NCI-H1930 (cell line): ENCODE measurements around the gene TNFAIP8L2.
A peak's percentile ranks its signal among the peaks of the same experiment; 100 is the strongest.

Experiments used
- DNase-seq, 2 experiments: peaks; one replicate each; lab custom pipeline; 2025; lab: John Stamatoyannopoulos, UW

Gene TNFAIP8L2

DNA sequence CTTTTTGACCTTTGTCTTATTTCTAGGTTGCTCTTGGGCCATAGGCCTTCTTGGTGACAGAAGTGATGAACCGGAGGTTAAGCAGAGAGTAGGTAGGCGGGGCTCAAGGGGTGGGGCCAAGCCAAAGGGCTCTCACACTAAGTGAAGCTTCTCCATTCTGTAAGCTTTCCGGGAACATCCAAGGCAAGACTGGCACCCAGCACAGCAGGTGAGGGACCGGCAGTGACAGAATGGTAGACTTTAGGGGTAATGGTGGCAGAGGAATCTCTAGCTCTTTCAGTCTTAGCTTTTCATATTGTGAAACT is at the start of gene TNFAIP8L2:
TNFAIP8L2 (plus strand) TSS at position 135 of the 305 bp plus-strand sequence. CDS start 2,049 bp downstream, outside the sequence.
- DNase-seq = no peak

DNA sequence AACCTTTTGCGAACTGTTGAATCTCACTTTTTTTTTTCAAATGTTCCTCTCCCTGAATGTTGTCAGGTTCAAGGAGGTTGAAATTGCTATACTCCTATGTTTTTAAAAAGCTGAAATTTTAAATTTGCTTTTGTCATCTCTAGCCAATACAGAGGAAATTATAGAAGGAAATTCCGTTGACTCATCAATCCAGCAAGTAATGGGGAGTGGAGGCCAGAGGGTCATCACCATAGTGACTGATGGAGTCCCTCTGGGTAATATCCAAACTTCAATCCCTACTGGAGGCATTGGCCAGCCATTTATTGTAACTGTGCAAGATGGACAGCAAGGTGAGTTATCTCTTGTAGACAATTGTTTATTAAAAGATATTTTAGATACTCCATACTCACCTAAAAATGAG is 49.6 kb upstream of the TNFAIP8L2 start:
- no peak for DNase-seq

DNA sequence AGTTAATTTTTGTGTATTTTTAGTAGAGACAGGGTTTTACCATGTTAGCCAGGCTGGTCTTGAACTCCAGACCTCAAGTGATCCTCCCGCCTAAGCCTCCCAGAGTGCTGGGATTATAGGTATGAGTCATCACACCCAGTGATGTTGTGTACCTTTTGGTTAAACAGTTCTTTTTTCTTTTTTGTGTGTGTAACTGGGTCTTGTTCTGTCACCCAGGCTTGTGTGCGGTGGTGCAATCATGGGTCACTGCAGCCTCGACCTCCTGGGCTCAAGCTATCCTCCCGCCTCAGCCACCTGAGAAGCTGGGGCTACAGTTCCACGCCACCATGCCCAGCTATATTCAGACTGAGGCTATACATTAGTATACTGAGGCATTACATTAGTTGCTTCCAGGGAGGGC is 48.1 kb upstream of the TNFAIP8L2 start:
- DNase-seq = no peak

DNA sequence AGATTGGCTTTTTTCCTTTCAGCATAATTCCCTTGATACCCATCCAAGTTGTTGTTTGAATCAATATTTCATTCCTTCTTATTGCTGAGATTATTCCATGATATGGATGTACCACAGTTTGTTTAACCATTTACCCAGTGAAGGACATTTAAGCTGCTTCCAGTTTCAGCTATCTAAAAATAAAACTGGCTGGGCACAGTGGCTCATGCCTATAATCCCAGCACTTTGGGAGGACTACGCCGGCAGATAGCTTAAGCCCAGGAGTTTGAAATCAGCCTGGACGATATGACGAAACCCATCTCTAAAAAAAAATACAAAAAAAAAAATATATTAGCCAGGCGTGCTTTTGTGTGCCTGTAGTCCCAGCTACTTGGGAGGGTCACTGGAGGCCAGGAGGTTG is 42.6 kb upstream of the TNFAIP8L2 start:
- no peak for DNase-seq

DNA sequence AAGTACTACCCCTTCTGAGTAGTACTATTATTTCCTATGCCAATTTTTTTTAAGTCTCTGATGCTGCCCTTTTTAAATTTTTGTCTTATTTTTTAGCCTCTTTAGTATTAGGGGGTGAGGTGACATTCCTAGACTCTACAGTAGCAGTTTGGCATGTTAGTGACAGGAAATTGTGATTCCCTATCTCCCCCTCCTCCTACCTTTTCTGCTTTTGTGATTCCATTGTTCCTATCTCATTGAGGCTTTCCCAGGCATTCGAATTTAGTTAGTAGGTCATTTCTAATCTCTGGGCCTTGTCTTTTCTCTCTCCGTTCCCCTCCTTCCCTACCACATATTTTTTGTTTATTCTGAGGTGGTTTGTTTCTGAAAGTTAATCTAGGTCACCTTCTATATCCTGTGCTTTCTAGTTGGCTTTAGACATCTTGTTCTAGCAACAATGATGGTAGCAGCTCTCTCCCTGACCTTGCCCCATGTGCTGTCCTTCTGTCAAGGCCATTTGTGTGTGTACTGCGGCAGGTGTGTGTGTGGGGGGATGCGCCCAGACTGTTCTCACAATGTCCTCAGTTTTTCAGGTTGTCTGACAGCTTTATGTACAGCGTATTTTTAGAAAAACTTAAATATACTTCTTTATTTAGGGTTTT is 31.6 kb upstream of the TNFAIP8L2 start:
- DNase-seq = no peak

DNA sequence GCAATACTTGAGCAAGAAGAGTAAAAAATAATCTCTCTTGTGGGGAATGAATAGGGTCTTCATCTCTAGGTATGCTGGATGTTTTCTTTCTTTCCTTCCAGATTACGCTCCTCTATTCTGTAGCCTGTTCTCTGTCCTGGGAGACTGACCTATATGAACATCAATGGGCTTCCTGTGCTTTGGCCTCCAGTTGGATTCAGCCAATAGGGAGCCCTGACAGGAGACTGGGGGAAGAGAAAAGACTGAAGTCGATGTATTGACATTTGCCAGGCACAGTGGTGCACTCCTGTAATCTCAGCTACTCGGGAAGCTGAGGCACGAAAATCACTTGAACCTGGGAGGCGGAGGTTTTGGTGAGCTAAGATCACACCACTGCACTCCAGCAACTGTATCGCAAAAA is 27.6 kb upstream of the TNFAIP8L2 start:
- DNase-seq = no peak

DNA sequence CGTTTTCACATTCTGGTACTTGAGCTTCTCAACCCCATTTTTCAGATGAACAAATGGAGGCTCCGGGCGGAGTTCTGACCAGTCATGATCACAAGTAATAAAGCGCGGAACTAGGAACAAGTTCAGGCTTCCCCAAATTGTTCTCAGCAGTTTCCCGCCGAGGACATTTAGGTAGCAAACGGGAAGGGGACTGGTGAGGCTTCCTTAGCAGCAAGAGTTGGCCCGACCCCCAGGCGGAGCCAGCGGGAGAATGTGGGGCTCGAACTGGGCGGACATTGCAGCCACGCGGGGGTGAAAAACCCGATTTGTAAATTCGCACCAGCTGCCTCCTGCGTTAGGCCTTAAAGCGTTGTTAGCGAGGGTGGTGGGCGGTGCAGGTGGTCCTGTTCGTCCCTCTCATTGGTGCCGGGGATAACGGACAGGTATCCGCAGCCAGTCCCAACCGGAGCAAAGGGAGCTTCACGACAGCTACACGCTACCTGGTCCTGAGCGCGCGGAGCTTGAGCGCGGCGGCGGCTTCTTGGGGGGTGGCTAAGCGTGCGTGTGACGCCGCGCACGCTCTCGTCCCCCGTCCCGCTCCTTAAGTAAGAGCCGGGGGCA is 25.4 kb upstream of the TNFAIP8L2 start:
- peak; percentile 87 to 88 for DNase-seq

DNA sequence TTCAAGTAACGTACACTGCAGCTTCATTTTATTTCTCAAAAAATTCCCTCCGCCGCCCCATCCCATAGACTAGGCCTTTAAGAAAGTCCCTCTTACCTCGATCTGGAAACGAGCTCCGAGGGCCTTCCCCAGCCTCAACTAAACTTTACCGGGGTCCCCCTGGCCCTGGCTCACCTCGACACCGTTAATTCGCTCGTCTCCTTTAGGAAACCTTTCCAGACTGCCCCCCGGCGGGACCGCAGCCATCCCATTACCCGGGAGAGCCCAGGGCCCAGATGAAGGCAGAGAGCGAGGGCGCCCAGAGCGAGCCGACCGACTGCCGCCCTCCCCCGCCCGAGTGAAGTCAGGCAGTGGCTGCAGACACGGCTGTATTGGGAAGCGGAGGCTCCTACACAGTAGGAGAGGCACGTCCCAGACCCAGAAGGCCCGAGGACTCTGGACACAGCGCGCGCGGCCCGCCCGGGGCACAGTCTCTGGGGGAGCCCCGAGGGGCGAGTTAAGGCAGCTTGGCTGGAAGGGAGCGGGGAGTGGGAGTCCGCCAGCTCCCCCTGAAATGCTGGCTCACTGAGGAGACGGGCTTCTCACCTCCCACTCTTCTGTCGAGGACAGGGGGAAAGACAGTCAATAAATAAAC is 24.6 kb upstream of the TNFAIP8L2 start:
- DNase-seq = no peak

DNA sequence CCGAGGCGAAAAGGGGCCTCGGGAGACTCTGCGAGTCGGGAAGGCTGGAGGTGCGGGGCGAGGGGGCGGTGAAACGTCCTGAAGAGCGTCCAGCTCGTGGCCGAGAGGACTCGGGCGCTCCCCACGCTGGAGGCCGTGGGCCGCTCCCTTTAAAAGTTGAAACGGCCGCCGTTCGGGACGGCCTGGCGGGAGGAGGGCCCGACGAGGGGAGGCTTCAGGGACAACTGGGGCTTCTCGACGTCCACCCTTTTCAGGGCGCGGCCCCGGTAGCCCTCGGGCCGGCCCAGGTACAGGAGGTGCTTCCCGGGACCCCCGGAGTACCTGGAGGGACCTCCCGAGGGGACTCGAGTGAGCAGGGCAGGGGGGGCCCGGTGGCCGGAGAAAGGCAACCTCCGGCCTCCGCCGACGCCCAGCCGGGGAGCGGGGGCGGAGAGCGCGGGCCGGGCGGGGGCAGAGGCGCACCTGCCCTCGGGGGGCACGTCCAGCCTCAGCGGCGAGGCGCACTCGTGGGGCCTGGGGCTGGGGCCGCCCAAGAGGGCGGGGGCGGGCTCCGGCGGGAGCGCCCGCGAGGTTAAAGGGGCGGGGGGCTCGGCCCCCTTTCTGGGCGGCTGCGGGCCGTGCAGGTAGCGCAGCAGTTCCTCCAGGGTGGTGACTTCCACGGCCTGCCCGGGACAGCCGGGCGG is 24.0 kb upstream of the TNFAIP8L2 start:
- DNase-seq = no peak

DNA sequence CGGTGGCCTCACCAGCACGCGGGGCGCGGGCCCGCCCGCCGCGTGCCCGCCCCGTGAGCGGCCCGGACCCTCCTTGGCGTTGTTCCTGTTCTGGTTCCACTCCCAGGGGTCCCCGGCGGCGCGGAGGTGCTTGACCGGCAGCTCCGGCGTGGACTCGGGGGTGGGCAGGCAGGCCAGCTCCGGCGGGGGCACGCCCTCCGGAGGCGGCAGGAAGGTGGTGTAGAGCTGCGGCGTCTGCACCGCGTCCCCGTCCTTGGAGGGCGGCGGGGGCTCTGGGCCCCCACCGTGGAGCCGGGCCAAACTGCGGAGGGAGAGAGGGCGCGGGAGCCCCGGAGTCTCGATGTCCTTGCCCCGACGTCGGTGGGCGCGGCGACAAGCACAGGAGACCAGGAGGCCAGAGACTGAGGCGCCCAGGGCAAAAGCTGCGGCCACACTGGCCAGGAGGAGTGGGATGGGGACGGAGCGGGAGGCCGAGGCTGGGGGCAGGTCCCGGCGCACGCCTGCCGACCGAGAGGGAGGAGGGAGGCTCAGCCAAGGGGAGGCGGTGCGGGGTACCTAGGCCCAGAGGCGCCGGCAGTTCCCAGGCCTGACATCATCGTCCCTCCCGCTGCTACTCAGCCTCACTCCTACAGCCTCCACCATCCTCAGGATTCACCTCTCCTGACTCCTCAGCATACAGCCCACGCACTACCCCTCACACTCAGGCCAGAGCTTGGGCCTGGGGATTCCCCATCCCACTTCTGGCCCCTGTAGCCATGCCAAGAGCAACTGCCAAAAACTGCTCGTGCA is 23.2 kb upstream of the TNFAIP8L2 start:
- no peak for DNase-seq

DNA sequence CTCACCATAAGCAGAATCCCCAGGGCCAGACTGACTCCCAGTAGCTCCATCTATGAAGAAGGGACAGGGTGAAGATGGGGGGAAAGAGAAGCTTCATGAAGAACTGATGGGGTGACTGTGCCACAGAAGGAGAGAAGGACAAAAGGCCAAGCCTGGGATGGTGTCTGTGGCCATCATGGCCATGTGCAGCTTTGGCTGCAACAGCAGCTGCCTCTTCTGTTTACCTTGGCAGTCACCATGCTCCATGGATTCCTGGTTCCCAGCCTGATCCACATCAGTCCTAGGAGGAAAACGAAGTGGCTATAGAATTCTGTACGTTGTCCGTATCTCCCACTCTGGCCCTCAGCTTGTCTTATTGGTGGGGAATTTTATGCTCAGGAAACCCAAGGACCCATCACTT is 22.1 kb upstream of the TNFAIP8L2 start:
- no peak for DNase-seq

DNA sequence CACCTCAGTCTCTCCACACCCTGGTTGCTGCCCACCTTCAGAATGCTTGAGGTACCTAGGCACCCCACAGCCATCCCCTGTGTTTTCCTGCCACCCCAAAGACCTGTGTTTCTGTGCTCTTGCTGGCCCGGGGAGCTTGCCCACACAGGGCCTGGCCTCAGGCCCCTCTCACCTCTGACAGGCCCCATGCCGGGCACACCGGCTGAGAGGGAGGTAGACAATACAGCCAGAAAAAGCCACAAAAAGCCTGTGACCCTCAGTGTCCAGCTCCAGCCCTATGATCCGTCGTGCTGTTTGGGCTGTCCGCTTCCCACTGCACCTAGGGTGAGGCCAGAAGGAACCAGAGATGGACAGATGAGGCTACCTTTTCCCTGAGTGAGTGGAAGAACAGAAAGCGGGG is 21.5 kb upstream of the TNFAIP8L2 start:
- DNase-seq = no peak

DNA sequence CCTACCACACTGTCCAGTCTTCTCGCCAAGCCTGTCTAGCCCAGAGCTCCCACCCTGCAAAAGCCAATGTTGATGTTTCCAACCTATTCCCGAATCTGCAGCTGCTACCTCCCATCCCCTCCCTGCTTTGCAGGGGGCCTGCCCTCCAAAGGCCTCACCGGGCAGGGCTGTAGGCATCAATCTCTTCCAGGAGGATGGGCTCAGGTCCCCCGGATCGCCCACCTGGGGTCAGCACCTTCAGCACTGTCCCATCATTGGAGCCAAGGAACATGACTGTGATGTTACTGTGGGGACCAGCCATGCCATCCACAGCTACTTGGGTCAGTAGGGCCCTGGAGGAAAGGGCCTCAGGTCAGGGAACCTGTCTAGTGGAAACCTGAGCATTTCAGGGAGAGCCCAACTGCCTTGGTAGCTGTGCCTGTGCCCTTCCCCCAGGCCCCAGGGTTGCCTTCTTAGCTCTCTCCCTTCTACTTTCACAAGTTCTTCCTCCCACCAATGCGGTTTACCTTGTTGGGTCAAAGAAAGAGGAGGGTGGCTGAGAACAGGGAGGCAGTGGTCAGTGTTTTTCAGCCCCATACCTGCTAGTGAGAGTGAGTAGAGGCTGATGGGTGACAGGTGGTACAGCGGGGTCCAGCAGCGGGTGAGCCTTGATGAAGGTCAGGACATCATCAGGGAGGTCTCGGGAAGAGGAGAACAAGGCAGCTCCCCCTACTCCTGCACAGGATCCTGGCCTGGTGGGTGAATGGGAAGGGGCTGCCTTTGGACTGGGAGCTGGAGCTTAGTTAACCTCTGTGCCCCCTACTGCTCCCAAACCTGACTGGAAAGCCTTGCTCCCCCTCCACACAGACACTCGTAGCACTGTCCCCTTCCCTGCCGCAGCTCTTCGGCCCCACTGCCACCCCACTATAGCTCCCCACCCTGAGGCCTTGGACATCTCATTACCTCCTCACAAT is 20.7 kb upstream of the TNFAIP8L2 start:
- no peak for DNase-seq

DNA sequence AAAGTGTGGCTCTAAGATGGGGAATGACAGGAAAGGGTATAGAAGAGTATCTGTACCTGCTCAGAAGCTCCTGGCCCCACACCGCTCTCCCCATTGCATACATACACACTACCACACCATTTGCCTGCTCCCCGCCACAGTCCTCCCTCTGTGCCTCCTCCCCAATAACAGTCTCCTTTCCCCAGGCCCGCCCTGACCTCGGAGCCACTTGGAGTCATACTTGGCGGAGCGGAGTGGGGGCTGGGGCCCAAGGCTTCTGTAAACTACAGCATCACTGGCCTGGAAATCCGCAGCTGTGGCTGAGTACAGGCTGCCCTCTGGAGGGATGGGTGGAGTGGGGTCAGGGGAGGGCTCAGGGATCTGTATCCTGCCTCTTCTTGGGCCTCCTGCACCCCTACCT is 18.7 kb upstream of the TNFAIP8L2 start:
- DNase-seq = no peak

DNA sequence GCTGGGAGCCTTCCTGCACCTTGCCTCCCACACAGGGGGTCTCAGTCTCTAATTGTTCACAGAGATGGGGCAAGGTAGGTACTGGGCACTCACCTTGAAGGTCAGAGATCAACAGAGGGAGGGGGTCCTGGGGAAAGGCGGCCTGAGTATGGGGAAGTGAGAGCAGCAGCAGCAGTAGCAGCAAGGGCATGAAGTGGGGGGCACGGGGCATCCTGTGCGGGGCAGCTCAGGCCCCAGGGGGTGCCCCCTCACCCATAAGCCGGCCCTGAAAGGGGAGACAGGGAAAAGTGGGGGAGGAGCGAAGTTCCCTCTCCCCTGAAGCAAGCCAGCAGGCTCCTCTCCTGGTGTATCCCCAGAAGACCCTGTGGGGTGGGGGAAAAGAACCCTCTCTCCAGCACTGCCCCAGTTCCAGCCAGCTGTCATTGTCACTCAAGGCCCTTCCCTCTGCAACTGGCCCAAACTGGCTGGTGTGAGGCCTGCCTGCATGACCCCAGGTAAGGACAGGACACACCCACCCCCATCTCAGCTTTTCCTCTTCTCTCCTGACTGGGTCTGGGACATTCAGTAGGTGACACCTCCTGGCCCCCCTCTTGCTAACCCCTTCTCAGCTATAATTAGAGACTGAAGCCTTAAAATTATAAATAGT is 13.9 kb upstream of the TNFAIP8L2 start:
- DNase-seq = no peak

DNA sequence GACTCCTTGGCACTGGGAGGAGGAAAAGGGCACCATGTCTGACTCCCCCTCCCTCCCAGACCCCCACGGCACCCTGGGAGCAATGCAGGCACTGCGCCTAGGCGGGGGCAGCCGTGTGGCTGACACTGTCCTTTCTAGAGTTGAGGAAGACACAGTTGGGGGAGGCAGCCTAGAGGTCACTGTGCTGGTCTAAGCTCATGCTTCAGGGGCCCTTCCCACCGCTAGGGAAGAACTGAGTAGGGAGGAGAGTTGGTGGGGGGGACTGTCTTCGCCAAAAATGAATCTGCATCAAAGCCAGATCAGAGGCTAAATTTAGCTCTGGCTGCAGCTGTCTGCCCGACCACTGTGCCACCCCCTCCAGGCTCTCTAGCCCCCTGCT is 13.4 kb upstream of the TNFAIP8L2 start:
- DNase-seq = no peak

DNA sequence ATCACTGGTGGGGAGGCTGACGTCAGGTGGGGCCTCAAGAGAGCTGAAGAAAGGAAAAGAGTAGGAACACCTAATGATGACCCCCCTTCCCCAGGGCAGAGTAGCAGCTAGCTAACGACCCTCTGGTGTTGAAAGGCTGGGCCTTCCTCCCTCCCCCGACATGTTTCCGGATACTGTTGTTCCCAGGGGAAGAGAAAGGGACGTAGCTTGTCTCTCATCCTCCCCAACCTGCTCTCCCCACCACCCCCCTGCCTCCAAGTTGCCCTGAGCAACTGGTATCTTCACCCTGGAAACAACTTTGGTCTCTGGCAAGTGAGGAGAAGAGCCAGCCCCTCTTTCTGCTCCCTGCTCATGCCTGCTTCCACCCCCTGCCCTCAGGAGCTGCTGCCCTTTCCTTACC is 12.5 kb upstream of the TNFAIP8L2 start:
- DNase-seq = no peak

DNA sequence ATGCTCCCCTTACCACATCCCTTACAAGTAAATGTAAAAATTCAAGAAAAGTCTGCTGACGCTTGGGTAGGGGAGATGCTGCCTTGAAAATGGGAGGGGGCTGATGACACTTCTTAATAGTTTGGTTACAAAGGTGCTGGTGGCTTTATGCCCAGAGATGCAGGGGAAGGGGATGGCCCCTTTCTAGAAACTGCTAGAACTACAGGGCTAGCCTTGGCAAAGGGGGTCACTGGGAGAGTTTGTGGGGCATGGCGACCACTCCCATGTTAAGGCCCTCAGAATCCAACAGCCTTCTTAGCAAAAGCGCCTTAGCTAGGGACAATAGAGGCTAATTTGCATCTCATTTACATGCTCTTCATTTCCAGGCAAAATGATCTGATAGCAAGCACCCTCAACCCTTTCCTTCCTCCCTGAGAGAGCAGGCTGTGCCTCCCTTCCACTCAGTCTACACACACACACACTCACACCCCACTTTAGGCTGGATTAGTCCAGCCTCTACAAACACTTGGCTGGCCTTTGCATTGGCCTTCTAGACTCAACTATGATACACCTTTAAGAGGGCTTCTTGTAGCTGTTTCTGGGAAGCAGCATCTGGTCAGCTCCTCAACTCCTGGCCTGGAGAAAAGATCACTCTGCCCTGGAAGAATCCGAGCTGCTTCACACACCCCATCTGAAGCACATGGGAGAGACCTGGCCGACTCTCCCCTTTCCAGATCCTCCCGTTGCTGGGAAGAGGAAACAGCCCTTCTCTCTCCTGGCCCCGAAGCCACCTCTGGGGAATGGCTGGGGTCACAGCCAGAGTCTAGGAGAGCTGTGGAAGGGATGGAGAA is 11.8 kb upstream of the TNFAIP8L2 start:
- no peak for DNase-seq

DNA sequence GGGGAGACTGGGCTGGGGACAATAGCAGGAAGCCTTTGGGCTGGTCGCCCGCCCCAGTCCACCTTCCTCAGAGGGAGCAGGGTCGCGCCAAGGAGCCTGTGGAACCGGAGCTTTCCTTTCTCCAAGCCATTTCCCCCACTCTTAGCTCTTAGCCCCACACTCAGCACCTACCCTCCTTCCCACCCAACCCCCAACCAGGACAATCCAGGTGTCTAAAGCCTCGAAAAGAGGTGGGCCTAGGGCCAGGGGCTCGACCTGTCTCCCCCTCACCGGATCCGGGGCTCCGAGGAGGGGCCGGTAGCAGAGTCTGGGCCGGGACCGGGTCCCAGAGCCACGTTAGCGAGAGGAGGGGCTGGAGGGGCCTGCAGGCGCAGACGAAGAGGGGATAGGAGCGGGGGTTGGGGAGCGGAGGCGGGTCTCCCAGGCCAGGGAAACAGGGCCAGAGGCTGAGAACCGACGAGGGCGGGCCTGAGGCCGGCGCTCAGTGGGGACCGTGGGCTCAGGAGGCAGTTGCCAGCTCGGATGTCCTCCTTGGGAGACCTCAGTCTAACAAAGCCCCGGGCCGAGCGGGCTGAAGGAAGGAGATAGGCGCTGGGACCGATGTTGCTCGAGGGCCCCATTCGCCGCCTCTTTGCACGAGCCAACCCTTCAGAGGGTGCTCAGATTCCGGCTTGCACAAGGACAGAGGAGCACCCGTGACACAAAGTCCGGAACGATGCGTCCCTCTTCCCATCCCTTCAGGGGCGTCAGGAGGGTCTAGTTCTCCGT is 11.0 kb upstream of the TNFAIP8L2 start:
- DNase-seq = no peak
